Measurements from ENCODE around the gene CREB3. TPM values are rescaled to one million over a fixed set of nuclear protein-coding genes. Genes with fewer than 3 reads are reported as not detected.

The CREB3 gene
- total RNA-seq, 1 donor from 2014 or later, result 28.1 TPM

DNA sequence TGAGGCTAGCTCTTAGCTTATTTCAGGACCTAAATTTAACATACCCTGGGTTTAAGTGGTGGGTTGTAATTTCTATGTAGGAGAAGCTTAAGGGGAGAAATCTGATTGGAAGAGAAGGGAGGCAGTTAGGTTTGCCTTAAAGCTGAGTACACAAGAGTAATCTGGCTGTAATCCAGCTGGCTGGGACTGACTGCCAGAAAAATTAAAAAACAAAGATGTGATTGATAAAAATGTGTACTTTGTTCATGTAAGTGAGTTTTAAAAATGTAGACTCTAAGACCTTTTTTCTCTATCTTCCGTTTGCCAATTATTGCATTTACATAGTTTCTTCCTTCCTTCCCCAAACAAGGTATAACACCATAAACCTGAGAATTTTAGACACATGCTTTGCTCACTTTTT lies 39.1 kb downstream of the CREB3 start:
- H3K9me3 ChIP-seq, result no peaks in the 10 kb centered on the region
- H3K36me3 ChIP-seq, result no peaks in the 10 kb centered on the region
- no peak overlapping the region for H3K4me3 ChIP-seq
- peaks cover 39% of the 10 kb centered on the region for H3K4me1 ChIP-seq
- TF ChIP-seq, protein P1, sequence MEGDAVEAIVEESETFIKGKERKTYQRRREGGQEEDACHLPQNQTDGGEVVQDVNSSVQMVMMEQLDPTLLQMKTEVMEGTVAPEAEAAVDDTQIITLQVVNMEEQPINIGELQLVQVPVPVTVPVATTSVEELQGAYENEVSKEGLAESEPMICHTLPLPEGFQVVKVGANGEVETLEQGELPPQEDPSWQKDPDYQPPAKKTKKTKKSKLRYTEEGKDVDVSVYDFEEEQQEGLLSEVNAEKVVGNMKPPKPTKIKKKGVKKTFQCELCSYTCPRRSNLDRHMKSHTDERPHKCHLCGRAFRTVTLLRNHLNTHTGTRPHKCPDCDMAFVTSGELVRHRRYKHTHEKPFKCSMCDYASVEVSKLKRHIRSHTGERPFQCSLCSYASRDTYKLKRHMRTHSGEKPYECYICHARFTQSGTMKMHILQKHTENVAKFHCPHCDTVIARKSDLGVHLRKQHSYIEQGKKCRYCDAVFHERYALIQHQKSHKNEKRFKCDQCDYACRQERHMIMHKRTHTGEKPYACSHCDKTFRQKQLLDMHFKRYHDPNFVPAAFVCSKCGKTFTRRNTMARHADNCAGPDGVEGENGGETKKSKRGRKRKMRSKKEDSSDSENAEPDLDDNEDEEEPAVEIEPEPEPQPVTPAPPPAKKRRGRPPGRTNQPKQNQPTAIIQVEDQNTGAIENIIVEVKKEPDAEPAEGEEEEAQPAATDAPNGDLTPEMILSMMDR (IDR thresholded peaks at IDR 0.05), result no peak
- no peaks in the 10 kb centered on the region for H3K27me3 ChIP-seq (ENCODE audit: low read depth)
- ATAC-seq (peak in 1 of 2 donors; percentile 37), DNase-seq (no peak)
- intact Hi-C loops (cut with DNase I), result no loop called here
- H3K27ac ChIP-seq, result peak overlapping the region; percentile 63

DNA sequence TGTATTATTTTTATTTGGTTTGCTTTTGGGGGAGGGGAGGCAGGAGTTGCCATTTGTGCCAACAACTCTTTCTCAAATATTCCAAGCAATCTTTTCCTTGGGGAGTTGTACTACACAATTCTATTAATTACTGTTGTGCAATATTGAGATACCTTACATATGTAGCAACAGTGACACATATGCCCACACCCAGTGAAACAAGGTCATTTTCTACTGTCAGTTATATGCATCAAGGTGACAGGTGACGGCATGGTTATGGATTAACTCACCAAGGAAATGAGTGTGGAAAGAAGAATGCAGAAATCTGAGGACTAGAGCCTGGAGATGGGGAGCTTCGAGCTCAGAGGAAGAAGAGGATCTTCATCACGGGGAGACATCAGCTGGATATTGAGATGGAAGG lies 39.5 kb downstream of the CREB3 start:
- Histone ChIP-seq H3K27me3 (ENCODE audit: low read depth) (no peaks in the 10 kb centered on the region), H3K4me3 (no peak overlapping the region), H3K36me3 (no peaks in the 10 kb centered on the region), H3K4me1 (peaks cover 39% of the 10 kb centered on the region), H3K9me3 (no peaks in the 10 kb centered on the region), H3K27ac (no peak overlapping the region)
- DNase-seq, result no peak
- intact Hi-C loops (cut with DNase I), result no loop called here
- TF ChIP-seq, protein P1 (IDR thresholded peaks at IDR 0.05), result no peak
- peak in 1 of 2 donors; percentile 25 for ATAC-seq

DNA sequence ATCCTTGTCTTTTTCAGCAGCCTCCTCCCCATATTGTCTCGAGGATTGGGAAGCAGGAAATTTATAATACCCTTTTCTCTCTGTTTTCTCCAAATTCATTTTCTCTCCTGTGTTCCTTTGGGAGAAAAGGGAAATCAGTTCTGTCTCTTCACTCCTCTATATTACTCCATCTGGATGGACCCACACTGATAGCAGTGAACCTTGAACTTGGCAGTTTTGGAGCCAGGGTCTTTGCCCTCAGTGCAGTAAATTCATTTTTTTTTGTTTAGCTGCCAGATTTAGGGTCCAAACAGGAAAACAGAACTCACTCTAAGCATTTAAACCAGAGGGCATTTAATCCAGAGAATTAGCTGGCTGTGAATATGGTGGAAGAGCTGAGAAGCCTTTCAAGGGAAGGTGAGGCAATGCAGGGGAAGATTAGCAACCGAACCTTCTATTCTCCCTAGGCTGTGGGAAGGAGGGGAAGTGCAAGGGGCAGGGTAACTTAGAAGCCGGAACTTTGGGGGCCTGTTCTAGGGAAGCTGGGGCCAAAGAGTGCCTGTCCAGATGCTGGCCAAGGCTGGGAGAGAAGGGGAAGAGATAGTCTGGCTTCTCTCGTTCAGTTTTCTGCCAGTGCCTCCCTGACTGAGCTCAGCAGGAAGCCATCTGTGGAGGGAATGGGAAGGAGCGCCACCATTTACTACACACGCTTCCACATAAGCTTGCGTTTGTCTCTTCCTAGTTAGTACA lies 42.6 kb downstream of the CREB3 start:
- H3K27ac ChIP-seq, result no peak overlapping the region
- H3K27me3 ChIP-seq (ENCODE audit: low read depth), result no peaks in the 10 kb centered on the region
- peaks cover 35% of the 10 kb centered on the region for H3K4me1 ChIP-seq
- no peaks in the 10 kb centered on the region for H3K9me3 ChIP-seq
- intact Hi-C loops (cut with DNase I), result no loop called here
- ATAC-seq (peak; percentile 69 to 72), DNase-seq (no peak)
- no peaks in the 10 kb centered on the region for H3K36me3 ChIP-seq
- TF ChIP-seq, protein P1 (IDR thresholded peaks at IDR 0.05), result no peak
- H3K4me3 ChIP-seq, result no peak overlapping the region

DNA sequence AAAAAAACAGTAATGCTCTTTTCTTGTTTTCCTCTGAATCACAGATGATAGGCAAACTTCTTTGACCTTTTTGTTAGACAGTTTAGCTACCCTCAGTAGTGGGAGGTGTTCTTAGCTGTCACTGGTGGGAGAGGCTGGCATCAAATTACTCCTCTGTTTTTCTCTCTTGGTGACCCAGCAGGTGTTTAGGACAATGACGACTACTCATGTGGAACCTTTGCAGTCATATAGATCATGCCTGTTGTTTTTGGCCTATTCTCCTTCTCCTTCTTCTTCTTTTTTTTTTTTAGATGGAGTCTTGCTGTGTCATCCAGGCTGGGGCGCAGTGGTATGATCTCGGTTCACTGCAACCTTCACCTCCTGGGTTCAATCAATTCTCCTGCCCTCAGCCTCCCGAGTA lies 43.6 kb downstream of the CREB3 start:
- intact Hi-C loops (cut with DNase I), result no loop called here
- H3K36me3 ChIP-seq, result no peaks in the 10 kb centered on the region
- ATAC-seq, result no peak
- no peaks in the 10 kb centered on the region for H3K27me3 ChIP-seq (ENCODE audit: low read depth)
- TF ChIP-seq, protein P1 (IDR thresholded peaks at IDR 0.05), result no peak
- H3K9me3 ChIP-seq, result no peaks in the 10 kb centered on the region
- no peak for DNase-seq
- peaks cover 26% of the 10 kb centered on the region for H3K4me1 ChIP-seq
- H3K4me3 ChIP-seq, result no peak overlapping the region
- H3K27ac ChIP-seq, result no peak overlapping the region

DNA sequence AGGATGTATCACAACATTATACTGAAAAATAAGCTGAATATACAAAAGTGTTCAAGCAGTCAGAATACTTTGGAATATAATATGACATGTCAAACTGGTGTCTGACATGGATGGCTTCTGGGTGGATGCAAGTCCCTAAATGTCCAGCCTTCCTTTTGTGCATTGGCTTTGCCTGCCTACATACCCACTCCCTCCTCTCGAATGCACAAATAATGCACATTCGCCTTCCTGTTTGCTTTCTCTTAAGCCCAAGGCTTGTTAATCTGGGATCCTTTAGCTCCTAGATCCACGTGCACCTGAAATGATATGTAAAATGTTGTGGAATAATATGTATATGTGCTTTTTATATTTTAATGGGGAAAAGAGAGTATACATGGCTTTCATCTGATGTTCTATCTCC lies 46.0 kb downstream of the CREB3 start:
- Histone ChIP-seq H3K4me1 (peaks cover 12% of the 10 kb centered on the region), H3K36me3 (no peaks in the 10 kb centered on the region), H3K4me3 (no peak overlapping the region), H3K27me3 (ENCODE audit: low read depth) (no peaks in the 10 kb centered on the region), H3K27ac (no peak overlapping the region), H3K9me3 (no peaks in the 10 kb centered on the region)
- no peak for ATAC-seq
- no peak for DNase-seq
- intact Hi-C loops (cut with DNase I), result no loop called here
- TF ChIP-seq, protein P1 (IDR thresholded peaks at IDR 0.05), result no peak

Data from lower lobe of right lung (tissue), 2 donors.